Erythroblast (primary cell): Measurements from ENCODE around the gene UBE2F.

Experiments used
- GATA1 ChIP-seq: IDR thresholded peaks from 2 replicates; pipeline ENCODE4 v1.6.1; 2011; ENCODE audit warnings: low read depth, mild to moderate bottlenecking, control low read depth, low read length, moderate library complexity
- POLR2A ChIP-seq: IDR thresholded peaks from 2 replicates; pipeline ENCODE4 v1.6.1; 2011; ENCODE audit warnings: mild to moderate bottlenecking, low read length

GRCh38 chr2:237962432-237963084 is 4.3 kb upstream of the UBE2F start:
- TF ChIP-seq POLR2A (no peak), GATA1 (no peak)
